Ovary (tissue), 3 donors: ENCODE measurements around the gene CTPS1.

Source experiments
- CTCF ChIP-seq, 3 donors: fragments of 450-650 bp in 2 of 3; fragments of 200-600 bp in 1 of 3; IDR thresholded peaks; one replicate each; pipeline versions ENCODE4 v1.5.1 to v1.8.0; 2016 to 2022; ENCODE audit warnings: antibody characterized with exemption in 3 of 3, mild to moderate bottlenecking in 1 of 3
- EP300 ChIP-seq: sonication (generic); formaldehyde crosslinking; IDR thresholded peaks from one replicate; pipeline ENCODE4 v1.6.1; 2017; ENCODE audit warnings: antibody characterized with exemption
- POLR2A ChIP-seq: fragments of 450-650 bp; IDR thresholded peaks from one replicate; pipeline ENCODE4 v1.6.1; 2017; ENCODE audit warnings: antibody characterized with exemption, mild to moderate bottlenecking, moderate library complexity
- donor health status: DM: no; HTN: no; CAD: no.

- TF ChIP-seq CTCF (IDR thresholded peaks at IDR 0.05), result no peak
- TF ChIP-seq EP300, result no peak
- TF ChIP-seq POLR2A, result no peak
These were observed 77.4 kb downstream of the CTPS1 start for GRCh38 chr1:41056907-41057306.
